GM21528 (cell line): Measurements from ENCODE around the gene LOXL1.
A peak's percentile ranks its signal among the peaks of the same experiment; 100 is the strongest.
"Not testable (repeated sequence)": the region's sequence is repeated elsewhere in the genome, so short reads cannot be mapped to it uniquely, and the experiment has no call there.

Experiments
- ATAC-seq: cut with Tn5 transposase; IDR thresholded peaks from one replicate; pipeline ENCODE4 v1.9.1; 2021; ENCODE audit warnings: mild to moderate bottlenecking, moderate library complexity; ENCODE audit not compliant: unreplicated experiment, low FRiP score

Gene LOXL1

DNA sequence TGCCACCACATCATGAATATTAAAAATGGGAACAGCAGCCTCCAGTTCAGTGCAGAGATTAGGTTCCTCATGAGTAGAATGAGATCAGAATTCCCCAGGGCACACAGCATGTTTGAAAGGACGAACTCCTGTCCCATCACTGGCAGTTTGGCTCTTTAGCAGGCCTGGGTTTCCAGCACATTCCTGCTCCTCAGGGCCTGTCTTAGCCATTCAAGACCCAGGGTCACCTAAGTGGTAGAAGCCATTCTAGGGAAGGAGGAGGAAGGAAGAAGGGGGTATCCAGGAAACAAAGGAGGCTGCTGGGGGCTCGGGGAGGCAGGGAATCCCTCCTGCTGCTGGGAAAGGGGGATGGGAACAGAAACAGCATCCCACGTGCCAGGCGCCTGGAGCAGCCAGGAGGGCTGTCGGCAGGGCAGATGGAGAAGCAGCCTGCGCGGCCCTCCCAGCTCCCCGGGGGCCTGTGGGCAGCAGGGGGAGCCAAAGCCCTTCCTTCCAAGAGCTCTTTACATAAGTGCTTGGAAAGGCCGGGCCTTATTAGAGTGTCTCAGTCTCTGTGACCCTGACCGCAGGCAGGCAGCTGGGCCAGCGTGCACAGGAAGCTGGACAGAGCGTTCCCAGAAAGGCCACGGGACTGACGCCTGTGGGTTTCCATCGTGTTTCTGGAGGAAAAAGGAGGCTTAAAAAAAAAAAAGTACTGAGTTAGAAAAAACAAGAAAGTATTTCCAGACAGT is 24.7 kb downstream of the LOXL1 start:
- ATAC-seq = no peak

- no peak for ATAC-seq
These were observed 25.3 kb downstream of the LOXL1 start for GRCh38 chr15:73951601-73952000.

- ATAC-seq = no peak
These were observed 26.1 kb downstream of the LOXL1 start for GRCh38 chr15:73952171-73952912.

GRCh38 chr15:73952913-73953750 is 26.9 kb downstream of the LOXL1 start:
- ATAC-seq = no peak

DNA sequence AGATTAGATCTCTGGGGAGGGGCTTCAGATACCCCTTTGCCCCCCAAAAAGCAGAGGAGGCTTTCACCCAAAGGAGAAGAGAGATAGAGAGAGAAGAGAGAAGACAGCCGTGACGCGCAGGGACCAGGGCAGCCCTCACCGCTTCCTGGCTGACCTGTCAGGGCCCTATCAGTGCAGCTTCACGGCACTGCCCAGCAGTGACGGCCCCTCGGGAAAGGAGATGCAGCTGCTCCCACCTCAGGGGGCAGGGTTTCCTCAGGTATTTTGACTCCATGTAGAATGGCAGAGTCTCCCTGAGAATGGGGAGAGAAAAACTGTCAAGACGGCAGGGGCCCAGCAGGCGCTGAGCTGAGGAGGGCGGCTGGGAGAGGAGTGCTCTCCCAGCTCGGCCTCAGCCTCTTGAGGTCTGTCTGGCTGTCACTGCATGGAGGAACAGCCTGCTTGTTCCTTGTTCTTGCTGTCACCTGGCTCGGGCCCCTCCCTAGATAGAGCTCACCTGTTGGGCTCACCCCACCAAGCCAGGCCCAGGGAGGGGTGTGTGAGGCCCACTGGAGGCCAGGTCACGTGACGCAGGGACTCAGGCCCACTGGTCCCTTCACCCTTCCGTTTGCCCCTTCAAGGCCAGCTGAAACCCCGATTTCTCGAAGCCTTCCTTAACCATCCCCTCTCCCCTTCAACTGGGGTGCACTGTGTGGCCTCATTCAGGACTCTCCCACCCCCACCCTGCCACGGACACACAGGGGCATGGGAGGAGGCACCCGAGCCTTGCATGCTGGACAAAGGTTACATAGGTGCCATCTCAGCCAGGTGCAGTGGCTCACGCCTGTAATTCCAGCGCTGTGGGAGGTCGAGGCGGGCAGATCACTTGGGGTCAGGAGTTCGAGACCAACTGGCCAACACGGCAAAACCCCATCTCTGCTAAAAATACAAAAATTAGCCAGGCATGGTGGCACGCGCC is 28.2 kb downstream of the LOXL1 start:
- no peak for ATAC-seq

DNA sequence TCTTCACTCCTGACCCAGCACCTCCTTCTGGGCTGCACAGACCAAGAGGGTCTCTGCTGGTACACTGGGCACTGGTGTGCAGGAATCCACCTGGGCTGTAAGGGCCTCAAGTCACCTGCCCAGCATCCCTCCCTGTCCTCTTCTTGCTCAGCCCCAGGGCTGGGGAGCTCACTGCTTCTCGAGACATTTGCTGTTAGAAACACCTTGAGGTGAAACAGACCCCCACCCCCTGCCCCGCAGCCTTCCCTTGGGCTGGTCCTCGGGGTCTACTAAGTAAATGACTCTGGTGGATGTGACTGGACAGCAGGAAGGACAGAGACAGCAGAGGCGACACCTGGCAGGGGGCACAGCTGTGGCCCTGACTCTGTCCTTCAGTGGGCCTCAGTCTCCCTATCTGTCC is 29.1 kb downstream of the LOXL1 start:
- no peak for ATAC-seq

- ATAC-seq = no peak
These were observed 29.8 kb downstream of the LOXL1 start for GRCh38 chr15:73955861-73956742.

DNA sequence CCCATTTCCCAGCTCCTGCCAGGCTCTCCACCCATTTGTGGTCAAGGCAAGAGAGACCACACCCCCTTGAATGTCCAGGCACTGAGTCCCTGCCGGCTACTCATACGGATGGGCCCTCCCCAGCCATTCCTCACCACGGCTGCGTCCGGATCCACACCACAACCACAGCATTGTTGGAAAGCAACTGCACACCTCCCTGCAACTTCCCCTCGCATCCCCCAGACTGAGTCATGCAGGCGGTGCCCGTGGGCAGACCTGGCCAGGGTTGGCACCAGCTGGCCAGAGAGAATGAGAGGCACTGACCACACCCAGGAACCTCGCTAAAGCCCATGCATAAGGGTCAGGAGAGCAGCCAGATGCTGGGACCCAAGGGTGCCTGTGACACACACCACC is 30.5 kb downstream of the LOXL1 start:
- no peak for ATAC-seq

GRCh38 chr15:73957276-73957675 is 31.0 kb downstream of the LOXL1 start:
- ATAC-seq = no peak

GRCh38 chr15:73957785-73958184 is 31.5 kb downstream of the LOXL1 start:
- ATAC-seq = no peak

DNA sequence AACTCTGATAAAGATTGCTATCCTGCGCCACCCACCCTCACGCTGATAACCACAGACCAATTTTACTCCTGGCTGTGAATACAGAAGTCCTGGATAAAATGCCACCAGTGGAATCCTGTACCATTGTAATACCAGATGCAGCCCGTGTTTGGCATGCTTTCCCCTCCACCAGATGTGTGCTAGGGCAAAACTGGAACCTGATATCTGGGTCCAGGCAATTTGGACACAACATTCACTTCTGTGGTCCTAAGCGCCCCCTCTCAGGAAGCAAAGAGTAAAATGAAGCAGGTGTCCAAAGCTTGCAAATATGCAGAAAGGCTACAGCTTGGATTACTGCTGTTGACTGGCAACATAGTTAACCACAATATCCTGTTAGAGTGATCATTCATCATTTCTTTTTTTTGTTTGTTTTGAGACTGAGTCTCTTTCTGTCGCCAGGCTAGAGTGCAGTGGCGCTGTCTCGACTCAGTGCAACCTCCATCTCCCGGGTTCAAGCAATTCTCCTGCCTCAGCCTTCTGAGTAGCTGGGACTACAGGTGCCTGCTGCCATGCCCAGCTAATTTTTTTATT is 32.8 kb downstream of the LOXL1 start:
- no peak for ATAC-seq

DNA sequence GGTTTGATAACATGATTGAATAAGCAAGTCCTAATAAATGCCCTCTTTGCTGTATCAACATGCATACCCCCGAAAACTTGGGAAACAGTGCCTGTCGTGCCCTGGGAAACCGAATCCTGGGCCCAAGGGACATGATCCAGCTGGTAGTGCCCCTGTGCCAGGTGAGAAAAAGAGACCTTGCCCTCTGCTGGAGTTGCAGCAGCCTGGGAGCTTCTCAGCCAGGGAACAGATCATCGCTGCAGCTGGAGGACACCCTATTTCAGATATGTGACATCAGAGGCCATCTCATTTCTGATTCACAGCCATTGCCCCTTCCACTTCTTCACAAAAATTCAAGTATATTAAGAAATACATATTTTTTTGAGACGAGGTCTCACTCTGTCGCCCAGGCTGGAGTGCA is 33.5 kb downstream of the LOXL1 start:
- no peak for ATAC-seq

GRCh38 chr15:73960472-73961070 is 34.3 kb downstream of the LOXL1 start:
- ATAC-seq = not testable (repeated sequence)

DNA sequence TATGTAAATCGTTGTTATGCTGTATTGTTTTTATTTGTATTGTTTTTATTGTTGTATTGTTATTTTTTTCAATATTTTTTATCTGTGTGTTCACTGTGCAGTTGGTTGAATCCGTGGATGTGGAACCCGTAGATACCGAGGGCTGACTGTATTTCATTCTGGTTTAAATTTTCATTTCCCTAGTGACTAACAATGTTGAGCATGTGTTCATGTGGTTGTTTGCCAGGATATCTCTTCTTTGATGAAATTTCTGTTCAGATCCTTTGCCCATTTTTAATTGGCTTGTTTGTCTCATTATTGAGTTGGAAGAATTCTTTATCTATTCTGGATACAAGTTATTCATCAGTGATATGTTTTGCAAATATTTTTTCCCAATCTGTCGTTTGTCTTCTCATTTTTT is 36.2 kb downstream of the LOXL1 start:
- no peak for ATAC-seq

GRCh38 chr15:73964736-73965093 is 38.5 kb downstream of the LOXL1 start:
- peak; percentile 51 for ATAC-seq

- ATAC-seq = peak; percentile 26
These were observed 39.0 kb downstream of the LOXL1 start for GRCh38 chr15:73965094-73965757.

- ATAC-seq = peak; percentile 68
These were observed 39.5 kb downstream of the LOXL1 start for GRCh38 chr15:73965758-73966113.

GRCh38 chr15:73968461-73968860 is 42.2 kb downstream of the LOXL1 start:
- no peak for ATAC-seq
